HG02642 (cell line): ENCODE measurements around the gene FOXO3.
"Not testable (repeated sequence)": the region's sequence is repeated elsewhere in the genome, so short reads cannot be mapped to it uniquely, and the experiment has no call there.

Experiments used
- ATAC-seq: cut with Tn5 transposase; IDR thresholded peaks from one replicate; pipeline ENCODE4 v1.9.1; 2021; ENCODE audit warnings: mild to moderate bottlenecking; ENCODE audit not compliant: unreplicated experiment, poor library complexity

FOXO3 gene

DNA sequence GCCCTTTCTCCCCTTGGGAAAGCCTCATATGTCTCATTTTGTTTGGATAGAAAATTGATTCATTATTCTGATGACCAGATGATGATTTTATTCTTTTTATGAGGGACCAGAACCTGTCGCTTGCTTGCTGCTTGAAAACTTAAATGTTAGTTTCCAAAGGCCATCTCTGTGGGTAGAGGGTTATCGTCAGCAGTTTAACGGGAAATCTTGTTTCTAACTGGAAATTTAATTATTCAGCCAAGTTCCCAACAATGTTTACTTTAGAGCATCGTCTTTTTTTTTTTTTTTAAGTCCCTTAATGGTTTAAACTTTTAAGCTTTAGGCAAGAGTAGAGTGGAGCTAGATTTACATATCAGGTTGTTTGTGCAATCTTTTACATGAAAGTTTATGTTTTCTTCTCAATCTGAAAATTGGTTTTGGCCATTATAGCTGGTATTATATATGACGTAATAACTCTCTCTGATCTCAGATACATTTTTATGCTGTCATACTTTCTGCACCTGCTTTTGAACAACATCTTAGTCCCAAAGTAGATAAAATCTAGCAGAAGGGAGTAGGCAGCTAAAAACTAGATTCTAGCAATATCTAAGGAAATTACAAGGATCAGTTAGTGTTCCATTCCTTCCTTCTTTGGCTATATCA, 93.9 kb downstream of the FOXO3 start:
- no peak for ATAC-seq

DNA sequence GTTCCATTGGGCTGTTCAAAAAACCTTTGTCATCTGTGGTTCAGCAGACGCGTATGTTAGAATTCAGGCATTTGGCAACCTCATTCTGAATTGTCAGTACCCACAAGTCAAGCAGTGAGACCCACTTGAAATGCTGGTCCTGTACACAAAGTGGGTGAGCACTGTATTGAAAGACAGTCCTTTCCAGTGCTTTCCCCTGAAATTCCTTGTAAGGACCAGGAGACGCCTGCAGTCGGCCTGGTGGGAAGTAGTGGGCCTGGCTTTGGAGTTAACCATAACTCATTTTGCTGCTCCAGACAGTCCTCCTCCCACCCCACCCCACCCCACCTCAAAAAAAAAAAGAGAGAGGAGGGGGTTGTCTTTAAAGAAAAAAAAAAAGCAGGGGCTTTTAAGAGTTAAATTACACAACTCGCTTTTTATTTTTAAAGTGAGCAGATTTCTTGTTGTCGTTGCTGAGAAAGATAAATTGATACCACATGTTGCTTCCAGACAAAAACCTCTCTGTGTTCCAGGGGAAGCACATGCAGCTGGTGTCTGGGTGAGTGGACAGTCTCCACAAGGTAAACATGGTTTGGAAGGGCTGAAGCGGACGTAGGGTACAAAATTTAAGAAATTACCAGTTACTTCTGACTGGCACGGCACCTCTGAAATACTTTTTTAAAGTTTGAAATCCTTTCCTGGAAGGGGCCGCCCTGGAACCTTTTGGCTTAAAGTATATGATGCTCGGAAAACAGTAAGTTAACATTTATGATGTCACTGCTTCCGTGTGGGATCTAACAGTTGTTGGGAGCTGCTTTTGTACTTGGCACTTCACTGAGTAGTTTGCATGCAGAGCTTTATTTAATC, 95.3 kb downstream of the FOXO3 start:
- no peak for ATAC-seq

DNA sequence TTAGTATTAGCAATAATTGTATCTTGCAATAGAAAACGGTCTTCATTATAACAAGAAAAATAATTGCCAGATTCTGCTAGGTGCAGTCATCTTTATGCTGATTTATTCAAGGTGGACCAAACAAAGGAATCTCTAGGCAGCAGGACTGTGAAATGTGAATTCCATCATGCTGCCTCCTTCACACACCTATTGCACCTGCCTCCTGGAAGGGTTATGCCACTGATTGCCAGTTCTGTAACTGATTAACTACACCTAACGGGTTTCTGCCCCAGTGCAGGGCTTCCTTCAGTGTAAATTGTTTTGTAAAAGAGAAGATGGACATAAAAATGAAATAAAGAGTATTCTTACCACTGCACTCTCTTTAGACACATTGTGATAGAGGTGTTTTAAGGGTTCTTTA, 96.1 kb downstream of the FOXO3 start:
- ATAC-seq, result no peak

DNA sequence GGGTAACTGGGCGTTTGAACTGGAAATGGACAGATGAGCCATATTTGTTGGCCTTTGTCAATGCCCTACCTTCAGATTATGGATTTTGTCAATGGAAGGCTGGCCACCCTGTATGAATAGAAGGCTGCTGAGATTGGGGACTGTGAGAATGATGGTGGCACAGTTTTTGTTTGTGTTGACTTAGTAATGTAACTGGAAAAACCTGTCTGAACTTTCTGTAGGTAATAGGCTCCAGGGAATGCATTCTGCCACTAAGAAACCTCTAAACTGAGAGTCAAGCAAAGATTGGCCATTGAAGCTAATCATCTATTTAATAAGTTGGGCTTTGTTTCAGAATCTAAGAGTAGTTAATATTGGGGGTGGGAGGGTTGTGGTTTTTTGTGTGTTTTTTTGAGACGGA, 97.5 kb downstream of the FOXO3 start:
- ATAC-seq, result no peak

DNA sequence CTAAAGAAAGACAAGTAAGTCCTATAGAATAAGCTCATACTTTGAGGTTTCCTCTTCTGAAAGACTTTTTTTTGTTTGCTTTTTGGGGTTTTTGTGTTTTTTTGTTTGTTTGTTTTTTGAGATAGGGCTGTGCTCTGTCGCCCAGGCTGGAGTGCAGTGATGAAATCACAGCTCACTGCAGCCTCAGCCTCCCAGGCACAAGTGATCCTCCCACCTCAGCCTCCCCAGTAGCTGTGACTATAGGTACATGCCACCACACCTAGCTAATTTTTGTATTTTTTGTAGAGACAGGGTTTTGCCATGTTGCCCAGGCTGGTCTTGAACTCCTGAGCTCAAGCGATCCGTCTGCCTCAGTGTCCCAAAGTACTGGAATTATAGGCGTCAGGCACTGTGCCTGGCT, 98.1 kb downstream of the FOXO3 start:
- not testable (repeated sequence) for ATAC-seq

DNA sequence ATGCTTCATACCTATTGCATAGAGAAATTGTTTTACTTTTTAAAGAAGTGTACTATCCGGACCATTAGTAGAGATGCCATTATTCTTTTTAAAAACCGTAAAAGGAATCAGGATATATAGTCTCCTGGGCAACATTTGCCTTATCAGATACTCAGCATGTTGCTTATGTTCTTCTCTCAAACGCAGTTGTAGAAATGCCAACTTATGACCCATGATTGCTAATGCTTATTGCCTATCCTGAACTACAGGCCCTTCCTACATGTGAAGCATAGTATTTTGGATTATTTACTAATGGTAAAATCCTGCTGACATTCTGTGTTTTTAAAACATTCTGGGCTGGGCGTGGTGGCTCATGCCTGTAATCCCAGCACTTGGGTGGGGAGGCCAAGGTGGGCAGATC, 99.5 kb downstream of the FOXO3 start:
- no peak for ATAC-seq

DNA sequence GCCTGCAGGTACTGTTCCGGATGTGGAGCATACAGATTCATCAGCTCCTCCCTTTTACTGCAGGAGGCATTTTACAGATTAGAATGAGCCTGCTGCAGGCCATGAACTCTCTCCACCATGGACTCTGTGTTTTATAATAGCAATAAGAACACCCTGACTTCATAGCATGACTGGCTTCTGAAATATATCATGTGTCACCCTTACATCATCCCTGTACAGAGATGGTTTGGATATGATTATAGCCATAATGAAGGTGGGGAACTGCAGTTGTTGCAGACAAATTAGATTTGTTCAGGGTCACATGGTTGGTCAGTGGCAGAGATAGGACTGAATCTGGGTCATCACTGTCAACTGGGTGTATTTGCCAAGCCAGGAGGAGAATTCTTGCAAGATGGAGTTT, 100.7 kb downstream of the FOXO3 start:
- ATAC-seq, result no peak

DNA sequence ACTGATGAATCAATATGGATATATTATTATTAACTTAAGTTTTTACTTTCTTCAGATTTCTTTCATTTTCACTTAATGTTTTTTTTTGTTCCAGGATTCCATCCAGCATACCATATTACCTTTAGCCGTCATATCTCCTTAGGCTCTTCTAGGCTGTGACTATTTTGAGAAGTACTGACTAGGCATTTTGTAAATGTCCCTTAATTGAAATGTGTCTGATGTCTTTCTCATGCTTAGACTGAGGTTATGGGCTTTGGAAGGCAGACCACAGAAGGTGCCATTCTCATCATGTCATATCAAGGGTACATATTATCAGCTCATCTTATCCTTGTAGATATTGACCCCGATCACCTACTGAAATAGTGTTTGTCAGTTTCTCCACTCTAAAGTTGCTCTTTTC, 101.3 kb downstream of the FOXO3 start:
- no peak for ATAC-seq

DNA sequence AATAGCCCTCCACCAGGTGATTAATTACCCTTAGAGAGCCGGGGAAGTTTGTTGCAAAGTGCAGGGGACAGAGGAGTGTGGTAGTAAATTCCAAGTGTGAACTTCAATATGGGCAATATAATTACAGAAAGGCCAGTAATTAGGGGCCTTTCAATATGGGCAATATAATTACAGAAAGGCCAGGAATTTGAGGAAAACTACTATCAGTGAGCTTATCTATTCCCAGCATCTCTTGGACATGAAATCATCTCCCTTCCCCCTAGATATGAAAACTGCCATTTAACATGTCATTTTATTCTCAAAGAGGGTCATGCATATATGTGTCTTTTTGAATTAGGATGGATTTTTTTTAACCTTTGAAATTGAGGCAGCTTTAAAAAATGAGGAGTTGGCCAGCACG, 102.0 kb downstream of the FOXO3 start:
- no peak for ATAC-seq

GRCh38 chr6:108663494-108664064, 102.9 kb downstream of the FOXO3 start:
- not testable (repeated sequence) for ATAC-seq

DNA sequence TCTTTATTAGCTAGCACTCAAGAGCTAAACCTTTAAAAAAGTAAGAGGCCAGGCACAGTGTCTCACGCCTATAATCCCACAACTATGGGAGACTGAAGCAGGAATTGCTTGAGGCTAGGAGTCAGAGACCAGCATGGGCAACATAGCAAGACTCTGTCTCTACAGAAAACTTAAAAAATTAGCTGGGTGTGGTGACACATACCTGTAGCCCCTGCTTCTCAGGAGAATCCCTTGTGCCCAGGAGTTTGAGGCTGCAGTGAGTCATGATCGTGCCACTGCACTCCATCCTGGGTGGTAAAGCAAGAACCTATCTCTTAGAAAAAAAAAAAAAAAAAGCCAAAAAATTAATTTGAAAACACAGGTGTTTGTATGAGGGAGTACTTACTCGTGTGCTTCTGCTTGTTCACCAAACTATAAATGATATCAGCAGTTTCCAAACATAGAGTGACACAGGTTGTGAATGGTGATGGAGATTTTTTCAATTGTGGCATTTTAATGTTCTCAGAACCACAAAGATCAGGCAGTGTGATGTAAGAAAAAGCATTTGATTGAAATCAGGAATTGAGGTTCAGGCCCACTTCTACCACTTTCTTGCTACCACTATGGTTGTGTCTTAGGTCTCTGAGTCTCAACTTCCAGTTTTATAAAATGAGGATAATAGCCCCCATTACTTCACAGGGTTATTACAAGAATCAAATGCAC, 104.9 kb downstream of the FOXO3 start:
- ATAC-seq, result no peak

- ATAC-seq, result no peak
Observed at GRCh38 chr6:108666656-108667260, 106.0 kb downstream of the FOXO3 start.

GRCh38 chr6:108667993-108668392, 107.3 kb downstream of the FOXO3 start:
- no peak for ATAC-seq

GRCh38 chr6:108669673-108670072, 109.0 kb downstream of the FOXO3 start:
- no peak for ATAC-seq

DNA sequence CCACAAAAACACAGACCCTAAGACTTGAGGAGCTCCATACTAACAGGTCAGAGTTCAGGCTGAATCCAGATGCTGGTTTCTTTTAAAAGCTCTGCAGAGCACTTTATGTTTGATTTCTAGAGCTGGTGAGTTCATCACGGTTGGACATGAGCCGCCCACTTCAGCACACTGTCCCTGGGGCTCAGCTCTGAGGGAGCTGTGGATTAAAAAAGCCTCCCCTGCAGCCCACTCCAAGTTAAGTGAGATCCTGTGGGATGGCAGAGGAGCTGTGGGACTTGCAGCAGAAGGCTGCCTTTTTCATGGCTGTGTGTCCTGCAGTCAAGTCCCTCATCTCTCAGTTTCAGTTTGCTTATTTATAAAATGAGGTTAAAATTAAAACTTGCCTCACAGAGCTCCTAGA, 110.5 kb downstream of the FOXO3 start:
- no peak for ATAC-seq

GRCh38 chr6:108671790-108672189, 111.1 kb downstream of the FOXO3 start:
- no peak for ATAC-seq

DNA sequence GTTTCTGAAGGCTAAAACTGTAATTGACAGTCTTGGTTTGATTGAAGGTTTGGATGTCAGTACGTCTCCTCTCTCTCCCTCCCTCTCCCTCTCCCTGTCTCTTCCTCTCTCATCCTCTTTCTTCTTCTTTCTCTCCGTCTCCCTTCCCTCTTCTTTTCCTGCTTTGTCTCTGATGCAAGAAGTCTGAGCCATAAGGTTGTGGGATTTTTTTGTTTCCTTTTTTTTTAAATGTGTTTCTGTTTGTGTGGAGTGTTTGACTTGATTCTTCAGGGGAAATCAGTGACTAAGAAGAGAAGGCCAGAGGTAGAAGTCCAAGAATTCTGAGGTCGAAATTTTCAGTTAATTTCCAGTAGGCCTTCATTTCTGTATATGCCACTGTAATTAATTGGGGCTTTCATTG, 111.9 kb downstream of the FOXO3 start:
- no peak for ATAC-seq

DNA sequence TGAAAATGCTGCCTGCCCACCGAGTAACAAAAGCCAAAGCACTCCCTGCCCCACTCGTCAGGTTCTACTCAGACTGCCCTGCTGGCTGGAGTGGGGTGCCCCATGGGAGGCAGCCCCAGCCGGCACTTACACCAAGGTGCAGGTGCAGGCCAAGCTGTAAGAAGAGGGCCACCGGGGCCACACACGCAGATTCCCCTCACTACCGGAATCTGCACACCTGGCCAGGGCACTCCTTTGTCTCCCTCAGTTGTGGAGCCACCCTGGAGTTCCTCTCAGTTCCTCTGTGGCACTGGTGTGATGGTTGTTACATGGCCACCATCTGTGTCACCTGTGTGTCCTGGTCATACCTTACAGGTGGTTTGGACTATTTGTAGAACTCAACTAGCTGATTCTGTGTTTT, 112.4 kb downstream of the FOXO3 start:
- no peak for ATAC-seq

- no peak for ATAC-seq
Observed at GRCh38 chr6:108673602-108674001, 112.9 kb downstream of the FOXO3 start.
